Gastrocnemius medialis (tissue), 4 donors: Measurements from ENCODE around the gene S100PBP.

Source experiments
- POLR2A ChIP-seq, 2 donors: fragments of 450-650 bp; IDR thresholded peaks; one replicate each; pipeline ENCODE4 v1.6.1; 2017; ENCODE audit warnings: antibody characterized with exemption in 2 of 2, mild to moderate bottlenecking in 2 of 2, moderate library complexity in 2 of 2
- TF ChIP-seq, protein P1 (sequence below), 5 experiments: fragments of 450-650 bp in 3 of 5; fragments of 200-600 bp in 2 of 5; sonication (generic) in 2 of 5; IDR thresholded peaks in 4 of 5; conservative IDR thresholded peaks in 1 of 5; 1 replicate in 4 of 5; 2 replicates in 1 of 5; pipeline ENCODE4 v1.5.1; 2016 to 2019; ENCODE audit warnings: antibody characterized with exemption in 5 of 5, mild to moderate bottlenecking in 3 of 5, moderate library complexity in 3 of 5

DNA sequence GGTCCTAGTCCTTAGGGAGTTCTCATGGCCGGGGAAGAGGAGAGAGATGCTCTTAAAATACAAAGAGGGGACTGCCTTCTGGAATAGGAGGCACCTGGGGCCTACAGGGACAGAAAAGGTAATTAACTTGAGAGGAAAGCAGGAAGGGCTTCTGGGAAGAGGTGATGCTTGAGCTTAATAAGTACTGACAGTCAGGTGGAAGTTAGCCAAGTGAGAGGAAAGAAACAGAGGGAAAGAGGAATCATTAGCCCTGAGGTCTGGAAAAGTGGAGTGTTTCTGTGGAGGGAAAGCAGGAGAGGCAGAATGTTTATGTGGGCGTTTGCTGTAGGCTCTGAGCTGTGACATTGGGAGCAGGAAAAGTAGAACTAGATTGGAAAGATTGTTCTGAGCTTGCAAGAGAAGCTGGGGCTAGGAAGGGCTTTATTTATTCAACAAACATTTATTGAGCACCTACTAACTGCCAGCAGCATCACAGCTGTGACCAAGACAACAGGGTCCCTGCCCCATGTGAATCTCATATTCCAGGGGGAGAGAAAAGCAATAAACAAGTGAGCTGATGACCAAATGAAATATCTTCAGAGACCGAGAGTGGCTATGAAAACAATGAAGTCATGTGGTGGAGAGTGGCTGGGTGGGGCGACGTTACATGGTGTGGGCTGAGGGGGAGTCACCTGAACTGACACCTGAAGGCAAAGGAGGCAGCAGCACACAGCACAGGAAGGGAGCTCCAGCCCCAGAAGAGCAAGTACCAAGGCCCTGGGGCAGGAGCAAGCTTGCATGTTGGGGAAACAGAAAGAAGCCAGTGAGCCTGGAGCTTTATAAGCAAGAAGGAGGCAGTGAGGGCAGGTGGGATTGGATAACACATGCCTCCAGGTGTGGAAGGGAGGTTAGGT, 57.7 kb downstream of the S100PBP start:
- TF ChIP-seq, protein P1, sequence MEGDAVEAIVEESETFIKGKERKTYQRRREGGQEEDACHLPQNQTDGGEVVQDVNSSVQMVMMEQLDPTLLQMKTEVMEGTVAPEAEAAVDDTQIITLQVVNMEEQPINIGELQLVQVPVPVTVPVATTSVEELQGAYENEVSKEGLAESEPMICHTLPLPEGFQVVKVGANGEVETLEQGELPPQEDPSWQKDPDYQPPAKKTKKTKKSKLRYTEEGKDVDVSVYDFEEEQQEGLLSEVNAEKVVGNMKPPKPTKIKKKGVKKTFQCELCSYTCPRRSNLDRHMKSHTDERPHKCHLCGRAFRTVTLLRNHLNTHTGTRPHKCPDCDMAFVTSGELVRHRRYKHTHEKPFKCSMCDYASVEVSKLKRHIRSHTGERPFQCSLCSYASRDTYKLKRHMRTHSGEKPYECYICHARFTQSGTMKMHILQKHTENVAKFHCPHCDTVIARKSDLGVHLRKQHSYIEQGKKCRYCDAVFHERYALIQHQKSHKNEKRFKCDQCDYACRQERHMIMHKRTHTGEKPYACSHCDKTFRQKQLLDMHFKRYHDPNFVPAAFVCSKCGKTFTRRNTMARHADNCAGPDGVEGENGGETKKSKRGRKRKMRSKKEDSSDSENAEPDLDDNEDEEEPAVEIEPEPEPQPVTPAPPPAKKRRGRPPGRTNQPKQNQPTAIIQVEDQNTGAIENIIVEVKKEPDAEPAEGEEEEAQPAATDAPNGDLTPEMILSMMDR (IDR thresholded peaks at IDR 0.05 in 4 of 5, conservative IDR thresholded peaks at IDR 0.05 in 1 of 5) = no peak
- TF ChIP-seq POLR2A (IDR thresholded peaks at IDR 0.05) = no peak
